HG02678 (cell line): ENCODE results near the gene THOC7.
A peak's percentile ranks its signal among the peaks of the same experiment; 100 is the strongest.

Source experiments
- ATAC-seq: cut with Tn5 transposase; IDR thresholded peaks from one replicate; pipeline ENCODE4 v1.9.1; 2021; ENCODE audit warnings: mild to moderate bottlenecking, moderate library complexity; ENCODE audit not compliant: unreplicated experiment

THOC7 gene

DNA sequence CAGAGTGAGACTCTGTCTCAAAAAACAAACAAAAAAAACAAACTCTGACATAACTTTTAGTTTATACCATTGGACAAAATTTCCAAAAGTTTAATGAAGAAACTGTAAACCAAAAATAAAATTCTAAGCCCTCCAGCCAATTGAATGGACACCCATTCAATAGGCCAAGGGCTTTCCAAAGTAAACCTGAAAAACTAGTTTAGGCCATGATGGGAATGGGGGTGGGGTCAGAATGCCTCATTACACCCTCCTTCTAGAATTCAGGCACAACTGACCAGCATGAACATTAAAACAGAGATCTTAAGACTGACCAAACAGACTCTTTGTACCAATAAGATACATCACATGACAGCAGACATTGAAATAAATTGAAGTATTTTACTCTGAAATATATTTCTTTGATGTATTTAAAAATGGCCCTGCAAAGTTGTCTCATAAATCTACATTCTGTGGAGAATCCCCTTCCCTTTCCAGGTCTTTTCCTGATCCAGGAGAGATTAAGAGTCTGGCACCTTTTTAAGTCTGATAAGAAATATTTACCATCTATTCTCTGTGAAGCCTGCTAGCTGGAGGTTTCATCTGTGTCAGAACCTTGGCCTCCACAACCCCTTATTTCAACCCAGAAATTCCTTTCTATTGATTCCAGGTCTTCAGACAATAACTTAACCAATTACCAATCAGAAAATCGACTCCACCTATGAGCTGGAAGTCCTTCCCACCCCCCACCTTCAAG is 15.7 kb downstream of the THOC7 start:
- ATAC-seq: no peak

DNA sequence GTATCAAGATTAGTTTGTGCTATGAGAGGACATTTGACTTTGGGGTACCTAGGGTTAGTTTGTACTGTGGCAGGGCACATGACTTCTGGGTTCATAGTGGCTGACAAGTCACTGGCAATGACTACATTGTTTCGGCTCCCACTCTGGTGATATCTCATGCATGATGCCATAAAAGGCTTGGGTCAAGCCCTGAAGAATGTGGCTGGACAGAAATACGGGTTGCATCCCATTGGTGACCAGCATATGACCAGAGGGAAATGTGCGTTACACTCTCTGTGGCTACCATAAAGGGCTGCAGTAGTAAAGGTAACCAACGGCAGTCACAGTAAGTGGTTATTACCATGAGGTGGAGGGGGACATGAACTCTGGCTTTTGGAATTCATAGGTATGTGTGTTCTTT is 18.4 kb downstream of the THOC7 start:
- no peak for ATAC-seq

DNA sequence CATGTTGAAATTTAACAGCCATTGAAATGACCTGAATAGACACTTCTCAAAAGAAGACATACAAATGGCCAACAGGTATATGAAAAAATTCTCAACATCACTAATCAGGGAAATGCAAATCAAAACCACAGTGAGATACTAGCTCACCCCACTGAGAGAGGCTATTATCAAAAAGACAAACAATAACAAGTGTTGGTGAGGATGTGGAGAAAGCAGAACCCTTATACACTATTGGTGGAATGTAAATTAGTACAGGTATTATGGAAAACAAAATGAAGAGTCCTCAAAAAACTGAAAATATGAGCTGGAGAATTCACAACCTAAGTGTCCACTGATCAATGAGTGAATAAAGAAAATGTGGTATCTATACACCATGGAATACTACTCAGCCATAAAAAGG is 21.5 kb downstream of the THOC7 start:
- ATAC-seq: no peak

DNA sequence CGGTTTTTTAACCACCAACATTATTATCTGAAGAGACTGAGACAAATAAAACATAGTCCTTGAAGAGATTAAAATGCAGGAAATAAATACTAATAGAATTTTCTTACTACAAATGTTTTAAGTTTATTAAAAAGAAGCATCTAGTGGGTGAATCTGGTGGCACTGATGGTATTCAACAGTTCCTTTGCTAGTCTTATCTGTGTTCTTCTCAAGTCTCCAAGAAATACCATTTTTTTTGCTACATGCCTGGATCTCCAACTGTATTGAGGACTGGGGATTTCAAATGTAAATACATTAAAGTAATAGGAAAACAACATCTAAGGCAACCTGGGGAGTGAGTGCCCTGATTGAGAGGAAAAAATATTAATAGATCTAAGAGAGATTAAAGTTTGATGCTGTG is 21.9 kb downstream of the THOC7 start:
- no peak for ATAC-seq

DNA sequence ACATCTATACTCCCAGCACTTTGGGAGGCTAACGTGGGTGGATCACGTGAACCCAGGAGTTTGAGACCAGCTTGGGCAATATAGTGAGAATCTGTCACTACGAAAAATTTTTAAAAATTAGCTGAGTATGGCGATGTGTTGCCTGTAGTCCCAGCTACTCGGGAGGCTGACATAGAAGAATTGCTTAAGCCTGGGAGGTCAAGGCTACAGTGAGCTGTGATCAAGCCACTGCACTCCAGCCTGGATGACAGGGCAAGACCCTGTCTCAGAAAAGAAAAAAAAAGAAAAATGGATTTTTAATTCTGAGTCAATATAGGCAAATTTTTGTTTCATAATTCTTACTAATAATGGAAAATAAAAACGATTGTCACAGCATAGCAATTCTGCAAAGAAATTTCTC is 31.2 kb downstream of the THOC7 start:
- ATAC-seq: no peak

DNA sequence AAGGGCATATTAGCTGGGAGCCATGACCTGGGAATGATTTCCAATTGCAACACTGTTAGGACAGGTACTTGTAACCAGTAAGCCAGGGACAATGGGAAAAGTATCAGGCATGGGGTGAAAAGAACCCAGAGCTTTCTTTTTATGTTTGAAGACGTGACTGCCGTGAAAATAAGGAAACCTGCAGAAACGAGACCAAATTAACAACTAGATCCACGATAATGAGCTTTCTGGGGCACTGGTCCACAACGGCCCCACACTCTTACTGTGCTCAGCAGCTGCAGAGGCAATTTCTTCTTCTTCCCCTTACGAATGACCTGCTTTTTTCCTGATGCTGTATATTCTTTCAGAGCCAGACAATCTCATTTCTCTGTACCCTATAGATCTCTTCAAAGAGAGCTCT is 33.1 kb downstream of the THOC7 start:
- no peak for ATAC-seq

DNA sequence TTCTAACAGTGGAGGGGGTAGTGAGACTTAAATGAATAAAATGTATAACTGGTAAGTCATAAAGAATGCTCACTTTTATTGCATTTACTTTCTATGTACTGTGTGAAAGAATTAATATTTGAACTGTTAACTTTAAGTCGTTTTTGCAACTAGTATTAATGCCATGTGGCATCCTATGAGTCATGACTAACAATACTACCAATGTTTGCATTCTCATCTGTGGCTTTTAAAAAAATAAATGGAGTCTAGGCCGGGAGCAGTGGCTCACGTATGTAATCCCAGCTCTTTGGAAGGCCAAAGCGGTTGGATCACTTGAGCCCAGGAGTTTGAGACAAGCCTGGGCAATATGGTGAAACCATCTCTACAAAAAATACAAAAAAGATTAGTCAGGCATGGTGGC is 39.3 kb downstream of the THOC7 start:
- ATAC-seq: no peak

DNA sequence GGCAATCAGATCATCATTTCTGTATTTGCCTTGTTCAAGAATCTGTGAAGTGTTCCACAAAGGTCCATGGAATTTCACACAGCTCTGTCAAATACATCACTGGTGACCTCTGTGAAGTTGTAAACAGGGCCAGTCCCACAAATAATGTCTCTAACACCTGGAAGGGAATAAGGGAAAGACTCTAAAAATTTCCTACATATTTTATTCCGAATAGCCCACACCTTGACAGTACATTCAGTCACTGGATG is 44.5 kb downstream of the THOC7 start, which contains the start of gene C3orf49:
Gene C3orf49, plus strand, starts transcription at position 149 of the 248 bp plus-strand sequence. CDS start 173 bp downstream, outside the sequence.
- no peak for ATAC-seq

DNA sequence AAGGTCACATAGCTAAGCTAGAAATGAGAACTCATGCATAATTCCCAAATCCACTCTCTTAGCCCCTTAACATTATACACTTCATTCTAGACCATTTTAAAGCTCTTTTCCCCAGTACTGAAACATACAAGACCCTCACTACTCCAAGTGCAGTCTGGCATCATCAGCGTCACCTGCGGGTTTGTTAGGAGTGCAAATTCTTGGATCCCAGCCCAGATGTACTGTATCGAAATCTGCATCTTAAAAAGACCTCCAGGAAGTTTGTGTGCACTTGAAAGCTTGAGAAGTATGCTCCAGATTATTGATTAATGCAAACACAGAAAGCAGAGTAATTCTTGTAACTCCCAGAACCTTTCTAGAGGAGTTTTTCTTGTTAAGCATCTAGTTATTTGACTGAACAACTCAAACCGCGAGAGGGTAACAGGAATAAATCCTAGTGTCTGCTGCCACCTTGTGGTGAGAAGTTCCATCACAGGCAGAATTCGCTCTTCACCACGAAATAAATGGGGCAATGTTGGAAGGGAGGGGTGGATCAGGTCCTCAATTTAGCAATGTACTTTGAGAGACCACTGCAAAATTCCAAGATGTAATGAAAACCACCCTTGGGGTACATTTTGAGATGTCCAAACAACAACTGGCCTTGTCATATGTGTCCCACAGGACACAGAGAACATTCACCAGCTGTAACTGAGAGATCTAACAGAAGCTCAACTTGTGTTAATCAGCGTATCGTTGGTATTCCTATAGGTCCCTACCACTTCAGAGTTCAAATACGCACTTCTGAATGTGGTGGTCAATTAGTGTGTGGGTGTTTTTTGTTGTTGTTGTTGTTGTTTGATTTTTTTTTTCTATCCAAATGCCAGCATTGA is 45.1 kb downstream of the THOC7 start:
- peak; percentile 82 for ATAC-seq

DNA sequence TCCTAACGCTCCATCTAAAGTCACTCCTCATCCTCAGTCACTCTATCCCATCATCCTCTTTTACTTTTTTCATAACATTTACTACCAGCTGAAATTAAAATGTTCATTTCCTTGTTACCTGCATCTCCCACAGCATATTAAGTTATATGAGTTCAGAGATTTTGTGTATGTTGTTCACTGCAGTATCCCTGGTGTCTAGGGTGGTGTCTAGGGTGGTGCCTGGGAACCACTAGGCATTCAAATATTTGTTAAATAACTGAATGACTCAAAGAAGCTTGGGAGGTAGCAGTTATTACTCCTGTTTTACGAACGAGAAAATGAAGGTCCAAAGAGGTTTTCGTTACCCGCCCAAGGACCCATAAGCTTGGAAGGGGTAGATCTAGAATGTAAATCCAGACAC is 46.4 kb downstream of the THOC7 start:
- ATAC-seq: no peak

DNA sequence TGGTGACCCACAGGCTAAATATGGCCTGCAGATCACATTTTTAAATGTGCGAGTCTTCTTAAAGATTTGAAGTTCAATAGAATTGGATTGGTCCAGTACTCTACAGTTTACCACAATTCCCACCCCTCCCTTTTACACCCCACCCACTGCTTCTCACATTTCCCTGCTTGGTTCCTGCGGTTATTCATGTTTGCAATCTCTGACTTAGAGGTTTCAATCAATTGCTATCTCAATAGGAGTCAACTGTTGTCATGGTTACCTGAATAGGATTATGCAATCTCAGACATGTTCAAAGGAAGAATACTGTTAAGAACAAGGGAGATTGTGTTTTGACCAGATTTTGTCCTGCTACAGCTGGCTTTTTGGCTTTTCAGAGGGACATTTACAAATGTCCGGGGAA is 49.4 kb downstream of the THOC7 start:
- no peak for ATAC-seq

DNA sequence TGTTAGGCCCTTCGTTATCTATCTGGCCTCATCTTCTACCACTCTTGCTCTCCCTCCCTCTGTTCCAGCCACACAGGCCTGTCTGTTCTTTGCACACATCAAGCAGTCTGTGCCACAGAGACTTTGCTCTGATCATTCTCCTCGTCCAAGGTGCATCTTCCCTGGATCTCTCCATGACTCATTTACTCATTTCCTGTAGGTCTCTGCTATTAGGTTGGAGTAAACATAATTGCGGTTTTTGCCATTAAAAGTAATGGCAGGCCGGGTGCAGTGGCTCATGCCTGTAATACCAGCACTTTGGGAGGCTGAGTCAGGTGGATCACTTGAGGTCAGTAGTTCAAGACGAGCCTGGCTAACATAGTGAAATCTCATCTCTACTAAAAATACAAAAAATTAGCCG is 54.0 kb downstream of the THOC7 start:
- no peak for ATAC-seq

DNA sequence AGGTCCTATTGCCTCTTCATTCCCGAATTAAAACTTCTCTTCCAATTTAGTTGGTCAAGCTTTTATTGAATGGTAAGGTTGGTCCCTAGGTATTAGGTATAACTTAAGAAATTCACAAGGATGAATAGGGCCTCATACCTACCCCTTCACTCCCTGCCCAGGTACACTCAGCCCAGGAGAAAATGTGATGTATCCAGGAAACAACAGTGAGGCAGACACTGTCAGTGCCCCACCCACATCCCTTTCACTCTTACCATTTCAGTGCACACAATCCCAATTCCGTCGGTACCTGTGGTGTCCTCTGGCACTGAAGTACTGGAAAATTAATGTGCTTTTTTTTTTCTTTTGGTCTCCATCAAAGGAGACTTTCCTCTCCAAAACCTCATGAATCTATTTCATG is 55.0 kb downstream of the THOC7 start:
- ATAC-seq: no peak

DNA sequence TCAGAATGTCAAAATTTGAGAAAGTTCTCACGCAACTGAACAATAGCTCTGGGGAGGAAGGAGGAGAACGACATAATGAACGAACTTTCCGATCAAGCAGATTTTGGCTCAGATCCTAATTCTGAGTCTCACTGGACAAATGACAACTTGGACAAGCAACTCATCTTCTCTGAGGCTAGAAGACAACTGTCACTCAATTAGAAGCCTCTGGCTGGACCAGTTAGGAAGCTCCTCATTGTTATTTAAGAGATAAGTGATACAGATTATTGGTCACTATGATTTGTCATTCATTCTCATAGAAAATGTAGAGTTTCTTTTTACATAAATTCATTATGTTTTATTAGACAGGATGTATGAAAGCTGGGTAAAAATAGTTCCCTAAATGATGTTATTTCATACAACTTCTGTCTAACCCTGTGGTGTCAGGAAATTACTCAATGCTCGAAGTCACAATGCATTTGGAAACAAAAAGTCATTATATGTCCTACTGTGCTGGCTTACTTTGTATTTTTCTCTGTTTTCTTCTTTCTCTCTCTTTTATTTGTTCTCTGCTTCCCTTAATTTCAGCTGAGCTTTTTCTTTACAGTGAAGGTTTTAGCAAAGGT is 55.5 kb downstream of the THOC7 start:
- ATAC-seq: no peak

DNA sequence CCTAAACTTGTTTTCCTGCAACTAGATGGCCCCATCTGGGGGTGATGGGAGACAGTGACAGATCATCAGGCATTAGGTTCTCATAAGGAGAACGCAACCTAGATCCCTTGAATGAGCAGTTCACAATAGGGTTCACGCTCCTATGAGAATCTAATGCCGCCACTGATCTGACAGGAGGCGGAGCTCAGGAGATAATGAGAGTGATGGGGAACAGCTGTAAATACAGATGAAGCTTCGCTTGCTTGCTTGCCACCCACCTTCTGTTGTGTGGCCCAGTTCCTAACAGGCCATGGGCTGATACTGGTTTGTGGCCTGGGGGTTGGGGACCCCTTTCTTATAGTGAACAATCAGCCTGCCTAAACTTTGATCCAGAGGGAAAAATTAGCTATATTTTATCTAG is 59.7 kb downstream of the THOC7 start:
- ATAC-seq: no peak

DNA sequence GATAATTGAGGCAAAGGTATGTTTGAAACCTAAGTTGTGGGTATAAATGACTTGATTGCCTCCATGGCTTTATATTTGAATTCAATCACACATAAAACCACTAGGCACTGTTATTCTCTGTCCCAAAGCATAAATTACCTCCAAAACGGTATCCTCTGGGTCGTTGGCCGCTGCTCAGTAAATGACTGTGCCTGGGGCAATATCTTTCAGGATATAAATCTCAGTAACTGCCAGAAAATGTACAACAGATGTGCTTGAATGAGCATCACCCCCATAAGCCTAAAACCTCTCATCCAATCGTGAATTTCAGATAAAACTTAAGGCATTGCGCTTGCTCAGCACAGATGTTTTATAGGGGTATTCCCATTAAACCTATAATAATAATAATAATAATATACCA is 63.5 kb downstream of the THOC7 start:
- no peak for ATAC-seq

DNA sequence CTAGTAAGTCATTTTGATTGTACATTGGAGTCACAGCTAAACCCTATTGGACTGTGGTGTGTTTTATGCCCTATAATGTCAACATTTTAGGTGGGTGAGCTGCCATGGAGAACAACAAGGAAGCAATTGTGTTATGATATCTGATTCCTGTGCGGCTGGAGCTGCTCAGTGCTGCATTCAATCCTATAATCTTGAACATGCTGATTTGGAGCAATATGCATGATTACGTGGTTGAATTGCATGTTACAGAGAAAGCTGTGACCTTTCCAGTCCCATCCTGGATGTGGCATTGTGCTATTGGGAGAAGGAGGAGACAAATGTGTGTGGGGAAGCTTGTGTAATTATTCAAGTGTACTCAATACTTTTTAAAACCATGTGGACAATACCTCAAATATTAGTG is 64.7 kb downstream of the THOC7 start:
- no peak for ATAC-seq

DNA sequence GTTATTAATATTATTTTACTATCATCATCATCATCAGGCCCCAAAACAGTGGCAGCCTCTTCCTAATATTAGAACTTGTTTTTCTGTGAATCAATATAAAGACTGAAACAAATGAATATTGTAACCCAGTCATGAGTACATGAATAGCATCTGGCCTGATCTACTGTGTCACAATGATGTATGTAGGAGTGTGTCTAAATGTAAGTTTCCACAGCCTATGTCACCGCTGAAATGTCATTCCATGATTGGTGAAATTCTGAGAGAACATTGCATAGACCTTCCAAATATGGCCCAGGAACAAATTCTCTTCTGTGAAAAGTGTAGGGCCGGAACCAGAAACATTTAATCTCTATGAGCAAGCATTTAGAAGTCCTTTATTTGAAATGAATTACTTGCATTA is 65.1 kb downstream of the THOC7 start:
- no peak for ATAC-seq

DNA sequence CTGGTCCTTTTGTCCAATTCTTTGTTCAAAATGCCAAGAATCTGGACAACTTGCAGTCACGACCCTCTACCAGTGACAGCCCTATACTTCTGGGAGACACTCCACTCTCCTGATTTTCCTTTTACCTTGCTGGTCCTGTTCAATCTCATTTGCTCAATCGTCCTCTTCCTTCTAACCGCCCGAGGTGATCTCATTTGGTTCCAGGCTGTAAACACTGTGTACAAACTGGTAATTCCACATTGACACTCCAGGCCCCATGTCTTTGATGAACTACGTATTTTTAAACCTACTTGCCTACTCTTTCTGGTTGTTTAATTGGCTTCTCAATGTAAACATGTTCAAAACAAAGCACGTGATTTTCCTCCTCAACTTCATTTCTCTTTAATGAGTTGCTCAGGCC is 68.2 kb downstream of the THOC7 start:
- no peak for ATAC-seq

DNA sequence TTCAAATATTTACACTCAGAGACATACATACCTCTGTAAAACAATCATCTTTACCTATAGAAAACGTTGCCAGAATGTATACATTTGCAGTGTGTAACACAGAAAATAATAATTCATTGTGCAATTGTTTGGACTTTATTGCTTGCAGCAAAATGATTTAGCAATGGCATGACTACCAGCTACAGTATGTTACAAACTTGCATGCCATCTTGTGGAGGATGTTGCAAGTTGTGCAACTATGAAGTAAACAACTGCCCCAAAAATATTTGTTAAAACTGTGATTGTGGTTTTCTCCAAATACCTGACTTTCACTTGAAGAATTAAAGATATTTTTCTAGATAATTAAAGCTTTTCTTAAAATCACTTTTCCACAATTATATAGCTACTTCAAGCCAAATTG is 71.6 kb downstream of the THOC7 start:
- ATAC-seq: no peak
